HPDE6-E6E7 (cell line): ENCODE measurements around the gene KCNQ1.

Source experiments
- DNase-seq: peaks from one replicate; pipeline ENCODE4 v3.0.0; 2011; ENCODE audit warnings: missing footprints; ENCODE audit errors: extremely low spot score

The KCNQ1 gene

DNA sequence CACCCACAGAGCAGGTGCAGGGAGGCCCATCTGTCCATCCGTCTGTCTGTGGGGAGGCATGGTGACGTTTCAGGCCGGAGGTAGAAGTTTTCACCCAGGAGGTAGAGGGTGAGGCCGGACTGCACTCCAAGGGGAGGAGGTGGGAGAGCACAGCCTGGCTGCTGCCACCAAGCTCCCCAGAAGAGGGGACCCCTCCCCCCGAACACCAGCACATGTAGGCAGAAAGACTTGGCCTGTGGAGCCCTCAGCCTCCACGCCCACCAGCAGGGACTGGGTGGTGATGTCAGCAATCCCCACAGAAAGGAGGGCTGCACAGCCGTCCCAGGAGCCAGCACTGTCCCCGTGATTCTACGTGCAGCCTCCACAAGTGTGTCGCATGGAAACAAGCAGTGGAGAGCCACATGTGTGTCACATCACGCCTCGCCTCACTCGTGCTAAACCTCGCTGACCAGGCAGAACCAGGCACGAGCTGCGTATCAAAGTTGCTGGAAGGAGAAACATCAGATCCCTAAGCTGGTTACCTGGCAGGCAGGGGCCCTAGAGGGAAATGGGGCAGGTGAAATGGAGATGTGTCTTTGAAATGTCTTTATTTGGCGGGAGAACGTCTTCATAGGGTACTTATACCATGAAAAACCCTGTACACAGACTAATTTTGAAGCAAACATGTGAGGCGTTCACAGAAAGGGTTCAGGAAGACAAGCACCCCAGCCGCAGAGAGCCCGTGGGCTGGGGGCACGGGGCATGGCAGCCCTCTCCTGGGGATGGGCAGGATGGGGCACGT lies 391.7 kb downstream of the KCNQ1 start:
- DNase-seq, result no peak

GRCh38 chr11:2837096-2837601 lies 392.3 kb downstream of the KCNQ1 start:
- DNase-seq, result peak; percentile 48

DNA sequence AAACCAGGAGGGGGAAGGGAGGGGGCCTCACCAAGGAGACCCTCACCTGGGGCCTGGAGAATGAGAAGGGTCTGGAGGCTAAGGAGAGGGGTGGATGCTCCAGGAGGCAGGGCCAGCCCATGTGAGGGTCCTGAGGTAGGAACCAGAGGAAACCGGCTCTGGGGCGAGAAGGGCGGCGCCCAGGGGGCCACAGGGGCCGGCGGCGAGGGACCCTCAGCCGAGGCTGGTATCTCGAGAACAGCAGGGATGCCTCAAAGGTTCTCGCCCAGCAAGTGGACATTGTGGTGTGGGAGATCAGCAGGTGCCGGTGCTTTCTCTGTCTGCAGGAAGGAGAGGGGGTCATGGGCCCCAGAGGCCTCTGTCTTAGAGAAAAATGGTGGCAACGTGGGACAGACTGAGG lies 392.8 kb downstream of the KCNQ1 start:
- DNase-seq, result no peak

DNA sequence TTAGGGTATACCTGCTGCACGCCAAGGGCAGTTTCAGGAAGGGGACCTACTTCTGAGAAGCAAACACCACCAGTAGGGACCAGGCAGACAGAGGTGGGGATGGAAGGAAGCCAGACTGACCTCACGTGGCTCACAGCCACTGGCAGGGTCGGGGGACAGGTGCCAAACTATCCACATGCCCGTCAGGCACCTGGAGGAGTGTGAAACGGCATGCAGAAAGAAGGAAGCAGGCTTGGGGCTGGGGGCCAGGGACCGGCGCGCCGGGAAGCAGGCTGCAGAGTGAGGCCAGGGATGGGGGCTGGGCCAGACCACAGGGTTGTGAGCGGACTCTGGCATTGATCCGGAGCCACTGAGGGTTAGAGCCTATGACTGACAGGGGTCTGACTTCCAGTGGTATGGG lies 393.3 kb downstream of the KCNQ1 start:
- DNase-seq, result no peak

GRCh38 chr11:2838676-2839294 lies 394.0 kb downstream of the KCNQ1 start:
- no peak for DNase-seq

GRCh38 chr11:2839395-2839943 lies 394.7 kb downstream of the KCNQ1 start:
- no peak for DNase-seq

- no peak for DNase-seq
These were observed 396.8 kb downstream of the KCNQ1 start for GRCh38 chr11:2841411-2842190.

GRCh38 chr11:2842876-2843275 lies 398.1 kb downstream of the KCNQ1 start:
- no peak for DNase-seq

GRCh38 chr11:2843551-2843950 lies 398.7 kb downstream of the KCNQ1 start:
- DNase-seq, result no peak

DNA sequence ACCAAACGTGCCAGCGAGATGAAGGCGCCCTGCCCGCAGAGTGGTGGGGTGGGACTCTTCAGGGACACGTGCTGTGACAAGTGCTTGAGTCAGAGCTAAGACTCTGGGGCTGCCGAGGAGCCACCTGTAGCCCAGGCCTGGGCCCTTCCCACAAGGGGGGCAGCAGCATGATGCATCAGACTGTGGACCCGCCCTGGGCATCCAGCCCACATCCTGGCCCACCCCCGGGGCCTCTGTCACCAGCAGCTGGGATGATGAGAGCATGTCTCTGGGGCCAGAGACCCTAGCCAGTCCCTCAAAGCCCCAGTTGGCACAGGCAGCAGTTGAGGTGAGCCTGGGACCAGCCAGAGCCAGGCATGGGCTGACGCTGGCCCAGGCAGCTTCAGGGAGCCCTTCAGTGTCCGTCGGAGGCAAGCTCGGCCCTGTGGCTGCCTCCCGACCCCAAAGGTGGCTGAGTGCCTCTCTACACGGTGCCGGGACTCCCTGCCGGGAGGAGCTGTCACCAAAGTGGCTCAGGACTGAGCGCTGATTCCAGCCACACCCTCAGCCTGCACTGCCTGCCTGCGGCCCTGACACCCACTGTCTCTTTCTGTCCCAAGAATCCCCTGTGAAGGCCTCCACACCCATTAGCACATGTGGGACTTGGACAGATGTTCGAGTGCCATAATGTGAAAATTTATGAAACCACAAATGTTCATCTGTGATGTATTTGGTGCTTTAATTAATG lies 399.5 kb downstream of the KCNQ1 start:
- DNase-seq, result no peak

DNA sequence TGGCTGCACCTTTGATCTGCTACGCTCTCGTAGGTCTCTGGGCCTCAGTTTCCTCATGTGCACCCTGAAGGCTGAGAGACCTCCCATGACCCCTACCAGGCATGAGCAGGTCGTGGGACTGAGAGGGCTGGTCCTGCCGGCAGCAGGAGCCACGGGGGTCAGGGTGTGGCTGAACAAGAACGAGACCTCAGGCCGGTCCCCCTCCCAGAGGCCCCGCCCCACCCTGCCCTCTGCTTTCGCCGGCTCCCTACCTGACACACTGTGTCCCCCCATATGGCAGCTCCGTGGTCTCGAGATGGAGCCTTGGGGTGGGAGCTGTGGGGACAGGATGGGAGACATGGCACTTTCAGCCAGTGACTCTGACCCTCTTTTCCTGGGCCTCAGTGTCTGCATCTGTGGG lies 400.2 kb downstream of the KCNQ1 start:
- DNase-seq, result no peak

- DNase-seq, result no peak
These were observed 401.2 kb downstream of the KCNQ1 start for GRCh38 chr11:2846056-2846455.

- DNase-seq, result no peak
These were observed 401.7 kb downstream of the KCNQ1 start for GRCh38 chr11:2846470-2846869.

DNA sequence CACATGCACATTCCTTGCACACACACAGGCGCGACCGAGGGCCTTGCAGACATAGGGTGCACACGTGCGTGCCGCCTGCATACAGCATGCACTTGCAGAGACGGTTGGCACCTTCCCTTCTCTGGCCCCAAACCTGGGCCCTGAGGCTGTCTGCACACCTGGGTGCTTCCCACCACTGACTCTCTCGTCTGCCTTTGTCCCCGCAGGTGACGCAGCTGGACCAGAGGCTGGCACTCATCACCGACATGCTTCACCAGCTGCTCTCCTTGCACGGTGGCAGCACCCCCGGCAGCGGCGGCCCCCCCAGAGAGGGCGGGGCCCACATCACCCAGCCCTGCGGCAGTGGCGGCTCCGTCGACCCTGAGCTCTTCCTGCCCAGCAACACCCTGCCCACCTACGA lies 402.8 kb downstream of the KCNQ1 start:
- no peak for DNase-seq

- no peak for DNase-seq
These were observed 403.7 kb downstream of the KCNQ1 start for GRCh38 chr11:2848497-2848896.

- no peak for DNase-seq
These were observed 405.4 kb downstream of the KCNQ1 start for GRCh38 chr11:2849994-2850770.

DNA sequence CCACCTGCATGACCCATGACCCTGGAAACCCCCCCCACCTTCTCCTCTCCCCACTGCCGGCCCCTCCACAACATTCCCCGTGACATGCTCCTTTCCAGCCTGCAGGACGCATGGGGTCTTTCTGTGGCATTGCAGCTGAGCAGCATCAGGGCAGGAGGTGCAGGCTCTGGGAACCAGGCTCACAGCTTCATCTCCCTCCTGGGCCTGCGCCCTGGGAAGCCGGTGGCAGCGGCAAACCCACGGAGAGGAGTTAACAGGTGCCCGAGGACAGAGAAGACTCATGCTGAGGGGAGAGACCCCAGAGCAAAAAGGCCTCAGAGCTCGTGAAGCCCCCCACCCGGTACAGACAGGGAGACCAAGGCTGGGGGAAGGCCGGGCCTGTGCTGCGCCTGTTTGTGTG lies 408.6 kb downstream of the KCNQ1 start:
- no peak for DNase-seq

DNA sequence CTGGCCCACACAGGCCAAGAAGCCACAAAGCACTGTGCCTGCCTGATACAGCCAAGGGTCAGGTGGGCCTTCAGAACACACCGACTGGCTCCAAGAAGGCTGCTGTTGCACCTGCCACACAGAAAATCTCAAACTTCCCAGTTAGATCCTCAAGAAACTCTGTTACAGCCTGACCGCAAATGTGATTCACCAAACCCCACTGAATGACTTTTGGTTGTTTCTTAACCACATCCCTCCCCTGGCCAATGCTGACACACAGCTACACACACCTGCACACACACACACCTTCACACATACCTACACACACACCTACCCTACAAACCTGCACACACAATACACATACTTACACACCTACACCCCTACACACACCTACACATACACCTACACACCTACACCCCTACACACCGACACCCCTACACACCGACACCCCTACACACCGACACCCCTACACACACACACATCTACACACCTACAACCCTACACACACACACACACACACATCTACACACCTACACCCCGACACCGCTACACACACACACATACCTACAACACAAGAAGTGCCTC lies 409.3 kb downstream of the KCNQ1 start:
- no peak for DNase-seq

- no peak for DNase-seq
These were observed 410.4 kb downstream of the KCNQ1 start for GRCh38 chr11:2855162-2855561.

DNA sequence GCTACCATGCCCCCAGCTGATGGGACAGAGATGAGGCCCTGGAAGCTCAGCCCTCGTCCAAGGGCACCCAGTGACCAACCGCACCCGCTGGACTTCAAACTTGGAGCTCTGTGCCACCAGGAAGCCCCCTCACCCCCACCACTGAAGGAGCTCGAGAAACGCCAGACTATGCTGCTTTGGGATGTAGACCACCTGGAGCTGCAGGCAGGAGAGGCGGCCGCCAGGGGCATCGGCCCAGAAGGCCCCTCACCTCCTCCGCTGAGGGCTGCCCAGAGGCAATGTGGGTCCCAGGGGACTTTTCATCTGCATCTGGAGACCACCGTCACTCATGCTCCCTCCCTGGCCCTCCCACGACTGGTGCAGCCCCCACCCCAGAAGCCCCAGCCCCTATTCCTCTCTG lies 412.5 kb downstream of the KCNQ1 start:
- DNase-seq, result no peak
